ENCODE data around the gene CACNA1H.

The CACNA1H gene

DNA sequence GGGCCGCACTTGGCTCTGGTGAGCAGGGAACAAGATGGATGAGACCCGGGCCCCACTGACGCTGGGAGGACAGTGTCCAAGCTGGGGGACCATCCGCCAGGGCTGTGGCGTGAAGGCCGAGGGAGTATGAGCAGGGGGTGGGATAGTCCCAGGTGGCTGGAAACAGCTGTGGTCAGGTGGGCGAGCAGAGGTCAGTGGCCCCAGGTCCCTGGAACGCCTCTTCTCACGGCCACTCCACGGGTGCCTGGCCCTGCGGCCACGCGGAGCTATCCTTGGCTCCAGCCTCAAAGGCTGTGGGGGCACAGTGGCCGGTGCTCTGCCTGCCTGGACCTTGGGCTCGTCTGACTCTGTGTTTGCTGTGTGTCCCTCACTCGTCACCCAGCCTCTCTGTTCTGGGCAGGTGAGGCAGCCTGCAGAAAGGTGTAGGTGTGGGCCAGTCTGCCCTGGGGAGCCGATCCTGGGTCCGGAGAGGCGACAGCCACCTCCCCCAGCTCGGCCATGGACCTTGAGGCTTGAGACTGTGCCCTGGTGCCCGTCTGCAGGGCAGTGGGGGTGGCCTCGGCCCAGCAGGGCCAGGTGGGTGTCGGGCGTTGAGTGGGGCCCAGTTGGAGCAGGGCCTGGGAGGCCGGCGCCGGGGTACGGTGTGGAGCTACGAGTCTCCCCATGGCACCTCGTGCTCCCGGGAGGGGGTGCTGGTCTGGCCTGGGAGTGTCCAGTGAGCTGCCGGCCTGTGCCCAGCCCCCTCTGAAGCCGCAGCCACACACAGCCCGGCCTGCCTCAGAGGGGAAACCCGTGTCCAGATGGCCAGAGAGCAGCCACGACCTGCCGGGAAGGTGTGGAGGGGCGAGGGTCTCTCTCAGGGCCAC lies 10.0 kb downstream of the CACNA1H start:
- DNase-seq (ENCODE audit: low read depth) = no peak
- TF ChIP-seq POLR2A (IDR thresholded peaks at IDR 0.05; ENCODE audit: extremely low read depth, insufficient read length) = no peak
- no peak for TF ChIP-seq MYC (IDR thresholded peaks at IDR 0.05; ENCODE audit: low read depth, low read length)
- TF ChIP-seq, protein P1, sequence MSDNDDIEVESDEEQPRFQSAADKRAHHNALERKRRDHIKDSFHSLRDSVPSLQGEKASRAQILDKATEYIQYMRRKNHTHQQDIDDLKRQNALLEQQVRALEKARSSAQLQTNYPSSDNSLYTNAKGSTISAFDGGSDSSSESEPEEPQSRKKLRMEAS (IDR thresholded peaks at IDR 0.05; ENCODE audit: low read depth, low read length) = no peak
- TF ChIP-seq, protein P2, sequence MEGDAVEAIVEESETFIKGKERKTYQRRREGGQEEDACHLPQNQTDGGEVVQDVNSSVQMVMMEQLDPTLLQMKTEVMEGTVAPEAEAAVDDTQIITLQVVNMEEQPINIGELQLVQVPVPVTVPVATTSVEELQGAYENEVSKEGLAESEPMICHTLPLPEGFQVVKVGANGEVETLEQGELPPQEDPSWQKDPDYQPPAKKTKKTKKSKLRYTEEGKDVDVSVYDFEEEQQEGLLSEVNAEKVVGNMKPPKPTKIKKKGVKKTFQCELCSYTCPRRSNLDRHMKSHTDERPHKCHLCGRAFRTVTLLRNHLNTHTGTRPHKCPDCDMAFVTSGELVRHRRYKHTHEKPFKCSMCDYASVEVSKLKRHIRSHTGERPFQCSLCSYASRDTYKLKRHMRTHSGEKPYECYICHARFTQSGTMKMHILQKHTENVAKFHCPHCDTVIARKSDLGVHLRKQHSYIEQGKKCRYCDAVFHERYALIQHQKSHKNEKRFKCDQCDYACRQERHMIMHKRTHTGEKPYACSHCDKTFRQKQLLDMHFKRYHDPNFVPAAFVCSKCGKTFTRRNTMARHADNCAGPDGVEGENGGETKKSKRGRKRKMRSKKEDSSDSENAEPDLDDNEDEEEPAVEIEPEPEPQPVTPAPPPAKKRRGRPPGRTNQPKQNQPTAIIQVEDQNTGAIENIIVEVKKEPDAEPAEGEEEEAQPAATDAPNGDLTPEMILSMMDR (IDR thresholded peaks at IDR 0.05; ENCODE audit: low read depth, low read length) = no peak
- H3K4me3 ChIP-seq (ENCODE audit: low read depth, low read length) = no peak overlapping the region

DNA sequence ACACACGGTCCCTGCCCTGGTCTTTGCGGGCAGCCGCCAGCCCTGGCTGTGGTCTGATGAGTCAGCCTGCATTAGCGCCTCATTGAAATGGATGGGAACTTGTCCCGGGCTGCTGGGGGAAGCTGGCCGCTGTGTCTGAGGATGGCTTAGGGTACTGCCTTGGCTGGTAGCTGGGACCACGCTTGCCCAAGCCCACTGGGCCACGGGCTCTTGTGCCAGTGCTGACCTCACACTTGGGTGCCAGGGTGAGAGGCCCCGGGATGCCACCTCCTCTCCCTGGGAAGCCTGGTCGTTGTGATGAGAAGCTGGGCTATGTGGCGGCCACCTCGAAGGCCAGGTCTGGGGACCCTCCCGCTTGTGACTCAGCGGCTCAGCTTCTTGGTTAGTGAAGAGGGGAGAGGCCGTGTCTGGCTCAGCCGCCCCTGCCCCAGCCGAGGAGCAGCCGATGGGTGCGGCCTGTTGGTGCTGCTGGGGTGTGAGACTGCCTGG lies 10.7 kb downstream of the CACNA1H start:
- TF ChIP-seq, protein P2 (IDR thresholded peaks at IDR 0.05; ENCODE audit: low read depth, low read length) = no peak
- TF ChIP-seq POLR2A (IDR thresholded peaks at IDR 0.05; ENCODE audit: extremely low read depth, insufficient read length) = no peak
- TF ChIP-seq, protein P1 (IDR thresholded peaks at IDR 0.05; ENCODE audit: low read depth, low read length) = no peak
- no peak for TF ChIP-seq MYC (IDR thresholded peaks at IDR 0.05; ENCODE audit: low read depth, low read length)
- peak; percentile 57 for DNase-seq (ENCODE audit: low read depth)
- H3K4me3 ChIP-seq (ENCODE audit: low read depth, low read length) = no peak overlapping the region

DNA sequence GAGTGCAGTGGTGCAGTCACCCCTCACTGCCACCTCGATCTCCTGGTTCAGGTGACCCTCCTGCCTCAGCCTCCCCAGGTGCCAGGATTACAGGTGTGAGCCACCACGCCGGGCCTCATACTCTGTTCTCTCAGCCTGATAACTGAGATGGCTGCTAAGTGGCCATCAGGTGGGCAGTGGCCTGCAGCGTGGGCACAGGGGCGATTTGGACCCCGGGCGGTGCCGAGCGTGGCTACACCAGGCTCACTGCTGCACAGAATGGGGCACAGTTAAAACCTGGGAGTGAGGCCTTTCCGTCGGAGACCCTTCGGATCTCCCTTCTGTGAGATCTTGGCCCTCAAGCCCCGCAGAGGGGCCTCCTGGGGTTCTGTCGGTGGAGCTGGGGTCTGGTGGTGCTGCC lies 11.5 kb downstream of the CACNA1H start:
- DNase-seq (ENCODE audit: low read depth) = no peak
- TF ChIP-seq, protein P1 (IDR thresholded peaks at IDR 0.05; ENCODE audit: low read depth, low read length) = no peak
- no peak for TF ChIP-seq MYC (IDR thresholded peaks at IDR 0.05; ENCODE audit: low read depth, low read length)
- TF ChIP-seq, protein P2 (IDR thresholded peaks at IDR 0.05; ENCODE audit: low read depth, low read length) = no peak
- no peak for TF ChIP-seq POLR2A (IDR thresholded peaks at IDR 0.05; ENCODE audit: extremely low read depth, insufficient read length)
- H3K4me3 ChIP-seq (ENCODE audit: low read depth, low read length) = no peak overlapping the region

DNA sequence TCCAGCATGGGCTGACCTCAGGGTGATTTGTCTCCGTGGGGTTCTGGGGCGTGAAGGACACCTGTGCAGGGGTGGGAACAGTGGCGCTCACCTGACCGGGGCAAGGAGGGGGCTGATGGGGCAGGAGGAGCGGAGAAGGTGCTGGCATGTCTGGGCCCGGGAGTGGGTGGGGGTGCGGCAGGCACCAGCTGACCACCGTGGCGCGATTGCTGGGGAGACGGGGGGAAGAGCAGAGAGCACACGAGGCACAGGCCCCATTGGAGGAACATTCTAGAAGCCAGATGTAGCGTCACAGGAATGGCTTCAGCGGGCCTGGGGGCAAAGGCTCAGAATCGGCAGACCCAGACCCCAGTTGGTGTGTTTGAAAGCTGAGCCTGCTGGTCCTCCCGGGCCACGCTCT lies 12.1 kb downstream of the CACNA1H start:
- TF ChIP-seq, protein P1 (IDR thresholded peaks at IDR 0.05; ENCODE audit: low read depth, low read length) = no peak
- no peak for TF ChIP-seq POLR2A (IDR thresholded peaks at IDR 0.05; ENCODE audit: extremely low read depth, insufficient read length)
- TF ChIP-seq MYC (IDR thresholded peaks at IDR 0.05; ENCODE audit: low read depth, low read length) = no peak
- TF ChIP-seq, protein P2 (IDR thresholded peaks at IDR 0.05; ENCODE audit: low read depth, low read length) = no peak
- DNase-seq (ENCODE audit: low read depth) = no peak
- no peak overlapping the region for H3K4me3 ChIP-seq (ENCODE audit: low read depth, low read length)

DNA sequence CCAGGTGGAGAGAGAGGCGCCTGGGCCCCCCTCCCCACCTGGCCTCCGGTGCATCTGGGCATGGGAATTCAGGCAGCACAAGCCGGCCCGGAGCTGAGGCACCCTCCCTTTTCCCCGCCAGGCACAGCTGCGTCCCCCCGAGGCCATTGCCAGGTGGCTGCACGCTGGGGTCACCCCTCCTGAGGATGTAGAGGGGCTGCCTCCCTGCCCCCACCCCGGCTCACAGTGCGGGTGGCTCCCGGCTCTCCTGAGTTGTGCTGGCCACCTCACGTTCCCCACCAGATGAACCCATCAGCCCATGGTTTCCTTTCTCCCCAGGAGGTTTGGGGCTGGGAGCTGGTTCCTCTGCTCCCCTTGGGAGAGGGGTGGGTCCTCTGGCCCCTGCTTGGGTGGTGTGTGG lies 12.6 kb downstream of the CACNA1H start:
- TF ChIP-seq, protein P2 (IDR thresholded peaks at IDR 0.05; ENCODE audit: low read depth, low read length) = no peak
- TF ChIP-seq, protein P1 (IDR thresholded peaks at IDR 0.05; ENCODE audit: low read depth, low read length) = no peak
- no peak overlapping the region for H3K4me3 ChIP-seq (ENCODE audit: low read depth, low read length)
- no peak for DNase-seq (ENCODE audit: low read depth)
